HepG2 (cell line): ENCODE results near the gene PPFIA4. TPM values are rescaled to one million over a fixed set of nuclear protein-coding genes. Genes with fewer than 3 reads are reported as not detected.

Source experiments
- ATAC-seq: fragments of 200-7000 bp; cut with Tn5 transposase; 3 replicates; pipeline ENCODE4 v1.9.1; 2020; ENCODE audit warnings: mild to moderate bottlenecking, moderate library complexity
- BruUV-seq: library from RNA; stranded (reverse); fragments of 400-500 nt; replicated peaks from 2 replicates; lab custom pipeline; 2021; lab: Mats Ljungman, UMichigan
- CTCF ChIA-PET: fragments of 300-600 bp; formaldehyde crosslinking; extraction: SDS; loops from one replicate; lab custom pipeline; 2021; ENCODE audit warnings: low total read pairs, inconsistent platforms, low intra/inter-chr PET ratio; lab: Yijun Ruan, JAX
- POLR2A ChIA-PET: fragments of 350-600 bp; sonication (Branson Sonifier 250); formaldehyde crosslinking; loops from one replicate; lab custom pipeline; 2020; ENCODE audit warnings: antibody characterized with exemption, inconsistent platforms; lab: Yijun Ruan, JAX
- DNase-seq: peaks from one replicate; pipeline ENCODE4 v3.0.0-alpha.2; 2015; ENCODE audit warnings: low spot score
- FAIRE-seq: peaks from 3 replicates; lab custom pipeline; 2011; peaks lifted over from hg19 to GRCh38; lab: Jason Lieb, UNC
- H2AFZ ChIP-seq: one replicate; pipeline ENCODE4 v1.6.1; 2011; ENCODE audit warnings: low read length, inconsistent platforms
- H3K27ac ChIP-seq: fragments of 300-600 bp; 3 replicates; pipeline ENCODE4 v1.8.0; 2011; ENCODE audit warnings: mixed run types, mild to moderate bottlenecking, mixed read lengths, low read length, inconsistent platforms; ENCODE audit not compliant: insufficient read depth; ENCODE audit errors: extremely low read length
- H3K27me3 ChIP-seq, 2 experiments: fragments of 200-600 bp in 1 of 2; 2 replicates in 1 of 2; 3 replicates in 1 of 2; pipeline versions ENCODE4 v1.6.0 to v1.8.0; 2011; ENCODE audit warnings: low read length in 2 of 2, mild to moderate bottlenecking in 2 of 2, moderate library complexity in 2 of 2, inconsistent platforms in 1 of 2; ENCODE audit not compliant: insufficient read depth in 2 of 2, control insufficient read depth in 1 of 2
- H3K36me3 ChIP-seq, 2 experiments: fragments of 200-600 bp in 1 of 2; replicated peaks in 1 of 2; 2 replicates in 1 of 2; 3 replicates in 1 of 2; pipeline versions ENCODE4 v1.5.1 to v1.8.0; 2011; ENCODE audit warnings: low read length in 2 of 2, inconsistent platforms in 1 of 2; ENCODE audit not compliant: insufficient read depth in 2 of 2, control insufficient read depth in 1 of 2
- H3K4me1 ChIP-seq: 2 replicates; pipeline ENCODE4 v1.5.1; 2012; ENCODE audit warnings: low read length, inconsistent platforms; ENCODE audit not compliant: insufficient read depth
- H3K4me2 ChIP-seq: 2 replicates; pipeline ENCODE4 v1.6.0; 2011; ENCODE audit warnings: low read depth, low read length, inconsistent platforms
- H3K4me3 ChIP-seq, 3 experiments: fragments of 200-600 bp in 1 of 3; sonication (generic), shearing (Covaris generic) in 1 of 3; replicated peaks in 1 of 3; 2 replicates each; pipeline ENCODE4 v1.5.1; 2011 to 2016; ENCODE audit warnings: low read length in 3 of 3, inconsistent platforms in 2 of 3, low read depth in 2 of 3, mild to moderate bottlenecking in 2 of 3, control low read depth in 1 of 3, mixed read lengths in 1 of 3; ENCODE audit not compliant: insufficient read depth in 1 of 3
- H3K79me2 ChIP-seq: one replicate; pipeline ENCODE4 v1.6.1; 2011; ENCODE audit warnings: low read length, inconsistent platforms; ENCODE audit not compliant: insufficient read depth
- H3K9ac ChIP-seq: 2 replicates; pipeline ENCODE4 v1.6.0; 2011; ENCODE audit warnings: mild to moderate bottlenecking, low read depth, low read length, inconsistent platforms; ENCODE audit not compliant: insufficient read depth
- H3K9me3 ChIP-seq: 2 replicates; pipeline ENCODE4 v1.5.1; 2012; ENCODE audit warnings: mild to moderate bottlenecking, low read length
- H4K20me1 ChIP-seq: 2 replicates; pipeline ENCODE4 v1.6.0; 2011; ENCODE audit warnings: inconsistent platforms, mild to moderate bottlenecking, low read length, moderate library complexity; ENCODE audit not compliant: insufficient read depth
- ELF1 ChIP-seq: sonication (generic); formaldehyde crosslinking; IDR thresholded peaks from 2 replicates; pipeline ENCODE4 v1.4.0; 2020; ENCODE audit warnings: missing genetic modification reagents
- HNF4A ChIP-seq: sonication (generic); formaldehyde crosslinking; IDR thresholded peaks from 2 replicates; pipeline ENCODE4 v1.4.0; 2020; ENCODE audit warnings: missing genetic modification reagents
- MATR3 ChIP-seq: sonication (generic); formaldehyde crosslinking; IDR thresholded peaks from 2 replicates; pipeline ENCODE4 v1.4.0; 2020; ENCODE audit warnings: missing genetic modification reagents
- NCOR1 ChIP-seq: fragments of 200-600 bp; sonication (generic); IDR thresholded peaks from 2 replicates; pipeline ENCODE4 v1.7.0; 2017; ENCODE audit warnings: antibody characterized with exemption, low read length, borderline replicate concordance
- RAD21 ChIP-seq: fragments of 450-650 bp; formaldehyde crosslinking; IDR thresholded peaks from 2 replicates; pipeline ENCODE4 v1.5.0; 2020; ENCODE audit warnings: mild to moderate bottlenecking
- RFX3 ChIP-seq: IDR thresholded peaks from 2 replicates; pipeline ENCODE4 v1.6.1; 2016; ENCODE audit warnings: missing biosample characterization, missing genetic modification reagents
- SNRNP70 ChIP-seq: fragments of 200-400 bp; formaldehyde crosslinking; IDR thresholded peaks from 2 replicates; pipeline ENCODE4 v1.6.1; 2017; ENCODE audit warnings: mild to moderate bottlenecking, low read depth, low read length, moderate library complexity
- SP1 ChIP-seq, 2 experiments: fragments of 450-650 bp in 1 of 2; sonication (generic) in 1 of 2; formaldehyde crosslinking in 1 of 2; IDR thresholded peaks; 2 replicates each; pipeline versions ENCODE4 v1.4.0 to v1.6.1; 2016 to 2020; ENCODE audit warnings: missing genetic modification reagents in 1 of 2
- STAG1 ChIP-seq: sonication (generic); formaldehyde crosslinking; IDR thresholded peaks from 2 replicates; pipeline ENCODE4 v1.4.0; 2020; ENCODE audit warnings: missing genetic modification reagents
- ZNF142 ChIP-seq: sonication (generic); formaldehyde crosslinking; IDR thresholded peaks from 2 replicates; pipeline ENCODE4 v1.4.0; 2020; ENCODE audit warnings: missing genetic modification reagents
- ZNF367 ChIP-seq: sonication (generic); formaldehyde crosslinking; IDR thresholded peaks from 2 replicates; pipeline ENCODE4 v1.4.0; 2020; ENCODE audit warnings: missing genetic modification reagents, borderline replicate concordance
- ZNF557 ChIP-seq: sonication (generic); formaldehyde crosslinking; IDR thresholded peaks from 2 replicates; pipeline ENCODE4 v1.4.0; 2020; ENCODE audit warnings: missing genetic modification reagents
- WGBS: methylation state at CpG from one replicate; pipeline ENCODE4 v1.1.6; 2017; ENCODE audit warnings: low lambda C conversion rate; 5-methylcytosine and 5-hydroxymethylcytosine counted together
- in situ Hi-C: cut with HindIII; loops from 2 replicates; pipeline ENCODE4 v1.10.0; 2017; ENCODE audit warnings: low pct_unique_long_range_greater_than_20kb; ENCODE audit not compliant: extremely low pct_ligation_motif_present
- intact Hi-C: fragments of 100-400 bp; cut with micrococcal nuclease; formaldehyde crosslinking; loops from one replicate; pipeline ENCODE4 v1.10.0; 2022; ENCODE audit not compliant: unreplicated experiment
- polyA plus RNA-seq, 8 experiments: library from polyadenylated mRNA; depleted of rRNA in 3 of 8; stranded (reverse) in 7 of 8; unstranded in 1 of 8; fragments of >200 nt; fragmentation: Illumina TruSeq in 4 of 8; extraction: Trizol in 4 of 8; gene quantifications; 2 replicates each; pipeline versions ENCODE4 v1.2.1 to v1.2.3, GENCODE V29; 2011 to 2016; ENCODE audit warnings: low read depth in 4 of 8, missing spikeins in 1 of 8, mixed read lengths in 1 of 8; ENCODE audit not compliant: insufficient read depth in 1 of 8
- total RNA-seq, 5 experiments: library from RNA; depleted of rRNA; stranded (reverse); fragments of >200 nt; fragmentation: Illumina TruSeq; extraction: Trizol; gene quantifications; 2 replicates each; pipeline ENCODE4 v1.2.3, GENCODE V29; 2016; ENCODE audit warnings: low read depth in 1 of 5
- TF ChIP-seq, protein P1 (sequence below): sonication (generic); formaldehyde crosslinking; conservative IDR thresholded peaks from 2 replicates; pipeline ENCODE4 v1.4.0; 2020; ENCODE audit warnings: mild to moderate bottlenecking, missing genetic modification reagents, moderate library complexity
- TF ChIP-seq, protein P2 (sequence below): sonication (generic); formaldehyde crosslinking; IDR thresholded peaks from 2 replicates; pipeline ENCODE4 v1.4.0; 2020; ENCODE audit warnings: mild to moderate bottlenecking, low read depth, missing genetic modification reagents

PPFIA4 gene
- total and polyA plus RNA-seq, 2 of the 13 experiments (the other 11 are each of a cell fraction or from before 2014, with no cell fraction given) = 6.4 TPM; not detected in 1

- H3K4me1 ChIP-seq = no peaks in the 10 kb centered on the region
- no peak overlapping the region for H3K4me2 ChIP-seq
- H3K27ac ChIP-seq = no peak overlapping the region
- no TSS peak for BruUV-seq
- peak; percentile 76 for FAIRE-seq
- 36% methylated on average over 8 of the region's 22 CpGs for WGBS
- in situ Hi-C loops (loop anchor here (5.0 kb wide), 2 partner anchors 178 to 233 kb away; no protein-coding TSS in a partner anchor), intact Hi-C loops (loop anchor here (1.0 to 5.0 kb wide), 4 partner anchors 66 to 230 kb away; no protein-coding TSS in a partner anchor)
- no peaks in the 10 kb centered on the region for H3K36me3 ChIP-seq
- no peak overlapping the region for H3K4me3 ChIP-seq
- peak; percentile 34 for DNase-seq
- H3K79me2 ChIP-seq = no peaks in the 10 kb centered on the region
- ATAC-seq = peak; percentile 91
- H3K9ac ChIP-seq = no peak overlapping the region
- H2AFZ ChIP-seq = no peak overlapping the region
- ChIA-PET CTCF (interaction anchor here (1.2 to 2.0 kb wide), 3 partner anchors 133 to 228 kb away, joined by 5 to 13 read pairs (median 5); no protein-coding TSS in a partner anchor), POLR2A (no interaction called here)
- no peaks in the 10 kb centered on the region for H3K9me3 ChIP-seq
- peaks cover 5% of the 10 kb centered on the region; the same call in 1 of the 2 replicates for H4K20me1 ChIP-seq
- H3K27me3 ChIP-seq = peaks cover under 1 to 26% of the 10 kb centered on the region in 2 experiments; a peak in 3 of 5 replicates
- no peak for TF ChIP-seq NCOR1
- TF ChIP-seq ZNF367 (CRISPR knock-in tag) = no peak
- TF ChIP-seq, protein P1, sequence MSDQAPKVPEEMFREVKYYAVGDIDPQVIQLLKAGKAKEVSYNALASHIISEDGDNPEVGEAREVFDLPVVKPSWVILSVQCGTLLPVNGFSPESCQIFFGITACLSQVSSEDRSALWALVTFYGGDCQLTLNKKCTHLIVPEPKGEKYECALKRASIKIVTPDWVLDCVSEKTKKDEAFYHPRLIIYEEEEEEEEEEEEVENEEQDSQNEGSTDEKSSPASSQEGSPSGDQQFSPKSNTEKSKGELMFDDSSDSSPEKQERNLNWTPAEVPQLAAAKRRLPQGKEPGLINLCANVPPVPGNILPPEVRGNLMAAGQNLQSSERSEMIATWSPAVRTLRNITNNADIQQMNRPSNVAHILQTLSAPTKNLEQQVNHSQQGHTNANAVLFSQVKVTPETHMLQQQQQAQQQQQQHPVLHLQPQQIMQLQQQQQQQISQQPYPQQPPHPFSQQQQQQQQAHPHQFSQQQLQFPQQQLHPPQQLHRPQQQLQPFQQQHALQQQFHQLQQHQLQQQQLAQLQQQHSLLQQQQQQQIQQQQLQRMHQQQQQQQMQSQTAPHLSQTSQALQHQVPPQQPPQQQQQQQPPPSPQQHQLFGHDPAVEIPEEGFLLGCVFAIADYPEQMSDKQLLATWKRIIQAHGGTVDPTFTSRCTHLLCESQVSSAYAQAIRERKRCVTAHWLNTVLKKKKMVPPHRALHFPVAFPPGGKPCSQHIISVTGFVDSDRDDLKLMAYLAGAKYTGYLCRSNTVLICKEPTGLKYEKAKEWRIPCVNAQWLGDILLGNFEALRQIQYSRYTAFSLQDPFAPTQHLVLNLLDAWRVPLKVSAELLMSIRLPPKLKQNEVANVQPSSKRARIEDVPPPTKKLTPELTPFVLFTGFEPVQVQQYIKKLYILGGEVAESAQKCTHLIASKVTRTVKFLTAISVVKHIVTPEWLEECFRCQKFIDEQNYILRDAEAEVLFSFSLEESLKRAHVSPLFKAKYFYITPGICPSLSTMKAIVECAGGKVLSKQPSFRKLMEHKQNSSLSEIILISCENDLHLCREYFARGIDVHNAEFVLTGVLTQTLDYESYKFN (CRISPR knock-in tag) = no peak
- TF ChIP-seq STAG1 (CRISPR knock-in tag) = peak; percentile 76
- no peak for TF ChIP-seq SP1 (IDR thresholded peaks at IDR 0.05)
- no peak for TF ChIP-seq SP1 (CRISPR knock-in tag; IDR thresholded peaks at IDR 0.05)
- TF ChIP-seq ELF1 (CRISPR knock-in tag) = no peak
- no peak for TF ChIP-seq ZNF142 (CRISPR knock-in tag)
- peak; percentile 38; the same call in 1 of the 2 replicates for TF ChIP-seq RAD21
- no peak for TF ChIP-seq HNF4A (CRISPR knock-in tag)
- no peak for TF ChIP-seq ZNF557 (CRISPR knock-in tag)
- TF ChIP-seq MATR3 = no peak
- TF ChIP-seq, protein P2, sequence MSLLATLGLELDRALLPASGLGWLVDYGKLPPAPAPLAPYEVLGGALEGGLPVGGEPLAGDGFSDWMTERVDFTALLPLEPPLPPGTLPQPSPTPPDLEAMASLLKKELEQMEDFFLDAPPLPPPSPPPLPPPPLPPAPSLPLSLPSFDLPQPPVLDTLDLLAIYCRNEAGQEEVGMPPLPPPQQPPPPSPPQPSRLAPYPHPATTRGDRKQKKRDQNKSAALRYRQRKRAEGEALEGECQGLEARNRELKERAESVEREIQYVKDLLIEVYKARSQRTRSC (CRISPR knock-in tag) = no peak
- TF ChIP-seq RFX3 = no peak
- no peak for TF ChIP-seq SNRNP70
These were observed 12.8 kb downstream of the PPFIA4 start for GRCh38 chr1:203038891-203039608.
